ENCODE measurements around the gene PLD5. TPM values are rescaled to one million over a fixed set of nuclear protein-coding genes. Genes with fewer than 3 reads are reported as not detected.
A peak's percentile ranks its signal among the peaks of the same experiment; 100 is the strongest.

The PLD5 gene
- polyA plus RNA-seq, 1 of the 3 experiments (the other 2 are of a cell fraction) = 0.08 TPM

DNA sequence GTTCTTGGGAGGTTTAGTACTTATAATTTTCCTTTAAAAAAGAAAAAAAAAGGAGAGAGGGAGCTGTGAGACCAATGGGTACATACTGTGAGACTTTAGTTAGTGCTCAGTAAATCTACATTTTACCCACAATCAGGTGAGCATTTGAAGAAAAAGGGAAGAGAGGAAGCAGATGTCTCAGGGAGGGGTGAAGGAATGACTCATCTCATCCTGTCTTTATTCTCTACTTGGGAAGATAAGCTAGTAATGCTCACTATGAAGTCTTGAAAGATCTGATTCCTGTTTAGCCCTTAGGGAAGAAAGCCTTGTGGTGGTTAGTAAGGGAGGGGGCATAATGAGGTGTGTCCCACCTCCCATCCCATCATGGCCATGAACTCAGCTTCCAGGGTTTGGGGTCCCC lies 112.6 kb downstream of the PLD5 start:
- no peaks in the 10 kb centered on the region for H3F3A ChIP-seq (replicated peaks; ENCODE audit: insufficient read depth)
- no peak overlapping the region for H3K9ac ChIP-seq
- no peak overlapping the region for H3K4me3 ChIP-seq (ENCODE audit: low read depth in 2 of 2, low read length in 1 of 2)
- no peak overlapping the region for H3K4me2 ChIP-seq
- no peaks in the 10 kb centered on the region for H3K27me3 ChIP-seq (ENCODE audit: insufficient read depth)
- CTCF ChIA-PET = interaction anchor here (0.8 kb wide), 1 partner anchor 38 kb away, joined by 3 read pairs; no protein-coding TSS in a partner anchor
- no peak overlapping the region for H3K27ac ChIP-seq (ENCODE audit: low read depth in 2 of 2, low read length in 1 of 2)
- no peaks in the 10 kb centered on the region for H3K36me3 ChIP-seq (replicated peaks in 1 of 2; ENCODE audit: control insufficient read depth in 1 of 2, insufficient read depth in 2 of 2, low read length in 1 of 2)
- no peaks in the 10 kb centered on the region for H3K79me2 ChIP-seq (ENCODE audit: insufficient read depth)
- H3K4me1 ChIP-seq (ENCODE audit: control insufficient read depth in 1 of 2, insufficient read depth in 2 of 2, low read depth in 1 of 2, low read length in 1 of 2) = no peaks in the 10 kb centered on the region; a peak in 1 of 4 replicates
- no peaks in the 10 kb centered on the region for H3K9me3 ChIP-seq
- no peak for TF ChIP-seq MEF2A (IDR thresholded peaks at IDR 0.05; ENCODE audit: borderline replicate concordance, low read depth)
- no peak for TF ChIP-seq PBX3 (IDR thresholded peaks at IDR 0.05)
- no peak for TF ChIP-seq REST (IDR thresholded peaks at IDR 0.05; ENCODE audit: low read depth, low read length)
- no peak for TF ChIP-seq EZH2phosphoT487 (IDR thresholded peaks at IDR 0.05; ENCODE audit: borderline replicate concordance, low read depth)
- TF ChIP-seq, protein P1, sequence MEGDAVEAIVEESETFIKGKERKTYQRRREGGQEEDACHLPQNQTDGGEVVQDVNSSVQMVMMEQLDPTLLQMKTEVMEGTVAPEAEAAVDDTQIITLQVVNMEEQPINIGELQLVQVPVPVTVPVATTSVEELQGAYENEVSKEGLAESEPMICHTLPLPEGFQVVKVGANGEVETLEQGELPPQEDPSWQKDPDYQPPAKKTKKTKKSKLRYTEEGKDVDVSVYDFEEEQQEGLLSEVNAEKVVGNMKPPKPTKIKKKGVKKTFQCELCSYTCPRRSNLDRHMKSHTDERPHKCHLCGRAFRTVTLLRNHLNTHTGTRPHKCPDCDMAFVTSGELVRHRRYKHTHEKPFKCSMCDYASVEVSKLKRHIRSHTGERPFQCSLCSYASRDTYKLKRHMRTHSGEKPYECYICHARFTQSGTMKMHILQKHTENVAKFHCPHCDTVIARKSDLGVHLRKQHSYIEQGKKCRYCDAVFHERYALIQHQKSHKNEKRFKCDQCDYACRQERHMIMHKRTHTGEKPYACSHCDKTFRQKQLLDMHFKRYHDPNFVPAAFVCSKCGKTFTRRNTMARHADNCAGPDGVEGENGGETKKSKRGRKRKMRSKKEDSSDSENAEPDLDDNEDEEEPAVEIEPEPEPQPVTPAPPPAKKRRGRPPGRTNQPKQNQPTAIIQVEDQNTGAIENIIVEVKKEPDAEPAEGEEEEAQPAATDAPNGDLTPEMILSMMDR (IDR thresholded peaks at IDR 0.05) = no peak
- DNase-seq = no peak
- H4K20me1 ChIP-seq (ENCODE audit: insufficient read depth) = no peaks in the 10 kb centered on the region
- no peak overlapping the region for H2AFZ ChIP-seq (ENCODE audit: low read depth)
- H3K9me2 ChIP-seq = no peaks in the 10 kb centered on the region
- POLR2A ChIA-PET = no interaction called here

DNA sequence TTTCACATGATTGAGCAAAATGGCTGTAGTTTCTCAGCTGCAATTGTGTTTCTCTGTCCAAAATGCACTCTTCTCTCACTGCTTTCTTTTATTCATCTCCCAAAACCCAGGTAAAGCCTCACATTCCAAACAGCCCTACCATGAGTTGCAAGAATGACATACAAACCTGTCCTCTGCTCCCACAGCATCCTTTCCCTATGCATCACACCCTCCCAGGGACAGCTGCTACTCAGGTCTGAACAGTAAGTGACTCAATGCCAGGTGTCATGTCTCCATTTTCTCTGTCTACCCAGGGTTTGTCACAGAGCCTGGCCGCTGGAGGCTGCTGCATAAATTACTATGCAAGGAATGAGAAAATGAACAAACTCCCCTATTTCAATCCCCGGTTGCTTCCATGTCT lies 118.5 kb downstream of the PLD5 start:
- CTCF ChIA-PET = interaction anchor here (1.4 kb wide), 1 partner anchor 20 kb away, joined by 4 read pairs; no protein-coding TSS in a partner anchor
- no peak for DNase-seq
- Histone ChIP-seq H3F3A (replicated peaks; ENCODE audit: insufficient read depth) (no peaks in the 10 kb centered on the region), H3K9me3 (no peaks in the 10 kb centered on the region), H4K20me1 (ENCODE audit: insufficient read depth) (no peaks in the 10 kb centered on the region), H2AFZ (ENCODE audit: low read depth) (no peak overlapping the region), H3K9me2 (no peaks in the 10 kb centered on the region), H3K79me2 (ENCODE audit: insufficient read depth) (no peaks in the 10 kb centered on the region), H3K27me3 (ENCODE audit: insufficient read depth) (no peaks in the 10 kb centered on the region), H3K4me2 (no peak overlapping the region), H3K4me1 (ENCODE audit: control insufficient read depth in 1 of 2, insufficient read depth in 2 of 2, low read depth in 1 of 2, low read length in 1 of 2) (peaks cover 0 to 26% of the 10 kb centered on the region in 2 experiments; a peak in 2 of 4 replicates), H3K4me3 (ENCODE audit: low read depth in 2 of 2, low read length in 1 of 2) (no peak overlapping the region), H3K9ac (no peak overlapping the region), H3K36me3 (replicated peaks in 1 of 2; ENCODE audit: control insufficient read depth in 1 of 2, insufficient read depth in 2 of 2, low read length in 1 of 2) (no peaks in the 10 kb centered on the region), H3K27ac (ENCODE audit: low read depth in 2 of 2, low read length in 1 of 2) (peak overlapping the region in 1 of 2 experiments; percentile 4; a peak in 1 of 4 replicates)
- TF ChIP-seq GATA2 (CRISPR knock-in tag; IDR thresholded peaks at IDR 0.05) (no peak), RFX5 (IDR thresholded peaks at IDR 0.05; ENCODE audit: low read length) (no peak), SMC3 (IDR thresholded peaks at IDR 0.05; ENCODE audit: low read depth, low read length) (no peak), FOXJ3 (CRISPR knock-in tag; IDR thresholded peaks at IDR 0.05) (no peak), POLR2AphosphoS5 (IDR thresholded peaks at IDR 0.05; ENCODE audit: low read depth, low read length) (no peak), NRF1 (IDR thresholded peaks at IDR 0.05; ENCODE audit: low read depth, low read length) (no peak), EP300 (IDR thresholded peaks at IDR 0.05; ENCODE audit: borderline replicate concordance in 1 of 2, low read depth in 1 of 2, low read length in 1 of 2) (no peak)
- WGBS (ENCODE audit: low lambda C conversion rate) = 37% methylated on average over 2 of the region's 2 CpGs
- POLR2A ChIA-PET = no interaction called here
